Prostate gland (tissue), 2 donors: ENCODE measurements around the gene RPLP2.

ENCODE experiments used
- POLR2A ChIP-seq: fragments of 450-650 bp; IDR thresholded peaks from one replicate; pipeline ENCODE4 v1.6.1; 2016; ENCODE audit warnings: antibody characterized with exemption, mild to moderate bottlenecking
- POLR2AphosphoS5 ChIP-seq: sonication (generic); formaldehyde crosslinking; IDR thresholded peaks from one replicate; pipeline ENCODE4 v1.6.1; 2017; ENCODE audit warnings: antibody characterized with exemption
- TF ChIP-seq, protein P1 (sequence below), 4 experiments: fragments of 200-600 bp in 2 of 4; fragments of 450-650 bp in 2 of 4; sonication (generic) in 2 of 4; IDR thresholded peaks; 1 replicate in 3 of 4; 2 replicates in 1 of 4; pipeline ENCODE4 v1.5.1; 2016 to 2019; ENCODE audit warnings: antibody characterized with exemption in 4 of 4, mild to moderate bottlenecking in 2 of 4, moderate library complexity in 2 of 4

DNA sequence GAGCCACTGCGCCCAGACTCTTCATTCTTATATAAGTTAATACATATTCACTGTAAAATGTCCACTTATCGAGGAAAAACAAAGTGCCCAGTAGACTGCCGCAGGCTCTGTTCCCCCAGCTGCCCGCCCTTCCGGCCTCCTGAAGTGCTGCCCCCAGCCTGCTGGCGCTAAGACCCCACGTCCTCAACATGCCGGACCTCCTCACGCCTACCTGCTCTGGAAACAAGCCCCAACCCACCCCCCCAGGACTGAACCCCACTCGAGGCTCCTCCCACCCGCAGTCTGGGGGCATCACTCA, 33.6 kb upstream of the RPLP2 start:
- TF ChIP-seq, protein P1, sequence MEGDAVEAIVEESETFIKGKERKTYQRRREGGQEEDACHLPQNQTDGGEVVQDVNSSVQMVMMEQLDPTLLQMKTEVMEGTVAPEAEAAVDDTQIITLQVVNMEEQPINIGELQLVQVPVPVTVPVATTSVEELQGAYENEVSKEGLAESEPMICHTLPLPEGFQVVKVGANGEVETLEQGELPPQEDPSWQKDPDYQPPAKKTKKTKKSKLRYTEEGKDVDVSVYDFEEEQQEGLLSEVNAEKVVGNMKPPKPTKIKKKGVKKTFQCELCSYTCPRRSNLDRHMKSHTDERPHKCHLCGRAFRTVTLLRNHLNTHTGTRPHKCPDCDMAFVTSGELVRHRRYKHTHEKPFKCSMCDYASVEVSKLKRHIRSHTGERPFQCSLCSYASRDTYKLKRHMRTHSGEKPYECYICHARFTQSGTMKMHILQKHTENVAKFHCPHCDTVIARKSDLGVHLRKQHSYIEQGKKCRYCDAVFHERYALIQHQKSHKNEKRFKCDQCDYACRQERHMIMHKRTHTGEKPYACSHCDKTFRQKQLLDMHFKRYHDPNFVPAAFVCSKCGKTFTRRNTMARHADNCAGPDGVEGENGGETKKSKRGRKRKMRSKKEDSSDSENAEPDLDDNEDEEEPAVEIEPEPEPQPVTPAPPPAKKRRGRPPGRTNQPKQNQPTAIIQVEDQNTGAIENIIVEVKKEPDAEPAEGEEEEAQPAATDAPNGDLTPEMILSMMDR (IDR thresholded peaks at IDR 0.05): no peak
- TF ChIP-seq POLR2A: no peak
- no peak for TF ChIP-seq POLR2AphosphoS5
